ENCODE results near the gene SLC43A1.
"Not testable (repeated sequence)": the region's sequence is repeated elsewhere in the genome, so short reads cannot be mapped to it uniquely, and the experiment has no call there.

SLC43A1 gene

GRCh38 chr11:57461841-57462489, 53.5 kb downstream of the SLC43A1 start:
- H3K4me3 ChIP-seq (ENCODE audit: low read depth, low read length) = no peak overlapping the region

DNA sequence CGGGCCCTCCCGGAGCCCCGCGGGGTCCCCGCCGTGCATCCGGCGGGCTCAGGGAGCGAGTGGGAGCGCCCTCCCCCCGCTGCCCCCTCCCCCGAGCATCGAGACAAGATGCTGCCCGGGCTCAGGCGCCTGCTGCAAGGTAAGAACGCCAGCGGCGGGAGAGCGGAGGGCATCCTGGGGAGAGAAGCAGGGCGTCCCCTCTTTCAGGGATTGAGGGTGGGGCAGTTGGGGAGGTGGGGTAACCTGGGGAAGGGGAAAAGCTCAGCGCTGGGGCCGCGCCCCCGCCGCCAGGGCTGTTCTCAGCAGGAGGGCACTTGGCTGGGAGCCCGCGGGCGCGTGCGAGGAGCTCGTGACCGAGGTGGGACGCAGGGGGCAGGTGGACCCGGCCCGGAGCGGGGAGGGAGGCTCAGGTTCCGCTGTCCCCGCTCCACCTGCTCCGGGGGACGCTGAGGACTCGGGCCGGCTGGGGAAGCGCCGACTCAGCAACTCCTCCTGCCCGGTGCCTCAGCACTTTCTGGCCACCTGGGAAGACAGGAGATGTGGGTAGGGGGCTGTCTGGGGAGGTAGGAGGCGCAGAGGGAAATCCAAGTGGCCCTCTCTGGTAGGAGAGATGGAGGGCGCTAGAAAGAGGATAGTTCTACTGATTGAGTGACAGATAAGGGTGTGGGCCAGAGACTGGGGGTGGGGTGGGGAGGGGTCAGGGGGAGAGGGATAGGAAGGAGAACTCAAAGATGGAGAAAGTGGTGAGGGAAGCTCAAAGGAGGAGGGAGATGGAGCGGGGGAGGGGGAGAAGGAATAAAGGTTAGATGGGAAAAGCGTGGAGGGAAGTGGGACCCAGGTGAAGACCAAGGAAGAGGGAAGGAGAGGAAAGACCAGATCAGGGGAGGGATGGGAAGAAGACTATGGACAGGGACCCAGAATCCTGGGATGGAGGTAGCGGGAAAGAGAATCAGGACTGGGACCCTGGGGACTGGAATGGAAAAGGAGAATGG, 54.4 kb downstream of the SLC43A1 start:
- peak overlapping the region; percentile 59 for H3K4me3 ChIP-seq (ENCODE audit: low read depth, low read length)

GRCh38 chr11:57460022-57460757, 55.3 kb downstream of the SLC43A1 start, which contains the start of gene RTN4RL2:
RTN4RL2 (plus strand) TSS chr11:57460528; CDS start chr11:57460866, 338 bp downstream.
- peak within 1 kb of the TSS; percentile 59 for H3K4me3 ChIP-seq (ENCODE audit: low read depth, low read length)

- H3K4me3 ChIP-seq (ENCODE audit: low read depth, low read length) = peak overlapping the region; percentile 33
Observed at GRCh38 chr11:57459164-57460021, 56.1 kb downstream of the SLC43A1 start.

GRCh38 chr11:57458410-57459163, 56.9 kb downstream of the SLC43A1 start:
- peak overlapping the region; percentile 33 for H3K4me3 ChIP-seq (ENCODE audit: low read depth, low read length)

DNA sequence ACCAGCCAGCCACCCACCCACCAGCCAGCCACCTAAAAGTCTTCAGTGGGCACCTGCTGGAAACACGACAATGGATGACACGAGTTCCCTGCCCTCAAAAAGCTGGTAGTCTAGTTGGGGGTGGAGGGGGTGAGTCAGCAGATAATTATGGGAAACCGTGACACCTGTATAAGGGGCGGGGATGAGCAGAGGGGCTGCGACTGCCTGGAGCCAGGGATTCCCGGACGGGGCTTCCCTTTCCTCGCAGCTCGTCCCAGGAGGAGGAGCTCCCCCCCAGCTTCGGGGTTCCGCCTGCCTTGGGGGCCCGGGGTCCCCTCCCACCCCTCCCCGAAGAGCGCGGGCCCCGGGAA, 57.5 kb downstream of the SLC43A1 start:
- H3K4me3 ChIP-seq (ENCODE audit: low read depth, low read length) = peak overlapping the region; percentile 14

DNA sequence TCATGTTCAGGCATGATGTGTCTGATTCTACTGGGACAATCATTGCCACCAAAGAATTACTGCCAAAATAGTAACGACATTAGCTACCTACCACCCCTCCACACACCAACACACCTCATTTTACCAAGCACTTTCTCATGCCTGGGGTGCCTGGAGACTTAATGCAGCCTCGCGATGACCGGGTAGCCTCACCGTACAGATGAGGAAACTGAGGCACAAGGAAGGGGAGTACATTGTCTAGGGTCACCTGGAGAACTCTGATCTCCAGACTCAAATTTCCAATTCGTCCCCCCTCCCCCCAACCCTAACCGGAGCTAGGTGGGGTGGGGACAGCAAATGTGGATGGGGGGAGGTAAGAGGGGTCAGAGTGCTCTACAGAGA, 57.9 kb downstream of the SLC43A1 start:
- peak overlapping the region; percentile 14 for H3K4me3 ChIP-seq (ENCODE audit: low read depth, low read length)

DNA sequence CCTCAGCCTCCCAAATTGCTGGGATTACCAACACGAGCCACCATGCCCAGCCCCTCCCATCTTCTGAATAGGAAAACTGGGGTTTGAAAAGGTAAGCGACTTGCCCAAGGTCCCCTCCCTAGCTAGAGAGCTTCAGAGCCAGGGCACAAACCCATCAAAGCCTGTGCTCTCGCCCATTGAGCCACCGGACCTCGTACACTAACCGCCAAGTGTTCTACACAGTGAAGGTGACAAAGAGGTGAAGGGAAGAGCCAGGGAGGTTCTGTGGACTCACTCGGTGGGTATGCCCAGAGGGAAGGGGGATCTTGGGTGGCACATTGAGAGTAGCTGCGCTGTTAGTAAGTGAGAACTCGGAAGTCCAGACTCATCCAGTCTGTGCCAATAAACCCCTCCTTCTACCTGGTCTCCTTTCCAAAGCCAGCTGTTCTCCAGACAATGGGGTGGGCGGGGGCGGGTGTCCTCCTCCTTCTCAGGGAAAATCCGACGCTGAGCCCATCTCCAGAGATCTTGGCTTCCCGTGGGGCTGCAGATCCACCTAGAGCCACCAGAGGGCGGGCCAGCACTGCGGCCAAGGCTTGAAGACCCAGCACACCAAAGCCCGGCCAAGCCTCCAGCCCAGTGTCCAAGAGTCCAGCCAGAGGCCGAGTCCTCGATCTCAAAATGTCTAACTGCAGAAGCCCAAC, 58.4 kb downstream of the SLC43A1 start:
- no peak overlapping the region for H3K4me3 ChIP-seq (ENCODE audit: low read depth, low read length)

- H3K4me3 ChIP-seq (ENCODE audit: low read depth, low read length) = no peak overlapping the region
Observed at GRCh38 chr11:57453543-57454177, 61.8 kb downstream of the SLC43A1 start.

DNA sequence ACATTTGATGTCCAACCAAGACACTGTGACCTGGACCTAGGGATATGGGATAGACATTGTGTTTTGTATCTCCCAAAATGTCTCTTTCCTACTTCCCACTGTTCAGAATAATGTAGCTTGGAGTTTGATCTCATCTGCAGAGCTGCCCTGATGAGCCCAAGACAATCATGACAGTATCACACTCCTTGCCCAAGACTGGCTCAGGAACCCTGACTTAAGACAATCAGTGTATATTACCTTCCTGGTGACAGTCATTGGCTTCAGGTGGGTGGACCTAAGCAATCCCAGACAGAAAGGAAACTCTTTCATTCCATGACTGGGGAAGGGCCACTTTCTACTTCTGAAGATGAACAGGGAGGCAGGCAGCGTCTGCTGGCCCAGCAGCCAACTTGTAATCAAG, 69.4 kb downstream of the SLC43A1 start:
- no peak overlapping the region for H3K4me3 ChIP-seq (ENCODE audit: low read depth, low read length)

DNA sequence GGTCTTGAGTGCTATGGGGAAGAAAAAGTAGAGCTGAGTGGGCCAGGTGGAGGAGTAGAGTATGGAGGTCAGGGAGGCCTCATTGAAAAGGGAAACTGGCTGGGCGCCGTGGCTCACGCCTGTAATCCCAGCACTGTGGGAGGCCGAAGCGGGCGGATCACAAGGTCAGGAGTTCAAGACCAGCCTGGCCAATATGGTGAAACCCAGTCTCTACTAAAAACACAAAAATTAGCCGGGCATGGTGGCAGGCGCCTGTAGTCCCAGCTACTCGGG, 70.4 kb downstream of the SLC43A1 start:
- not testable (repeated sequence) for H3K4me3 ChIP-seq (ENCODE audit: low read depth, low read length)

DNA sequence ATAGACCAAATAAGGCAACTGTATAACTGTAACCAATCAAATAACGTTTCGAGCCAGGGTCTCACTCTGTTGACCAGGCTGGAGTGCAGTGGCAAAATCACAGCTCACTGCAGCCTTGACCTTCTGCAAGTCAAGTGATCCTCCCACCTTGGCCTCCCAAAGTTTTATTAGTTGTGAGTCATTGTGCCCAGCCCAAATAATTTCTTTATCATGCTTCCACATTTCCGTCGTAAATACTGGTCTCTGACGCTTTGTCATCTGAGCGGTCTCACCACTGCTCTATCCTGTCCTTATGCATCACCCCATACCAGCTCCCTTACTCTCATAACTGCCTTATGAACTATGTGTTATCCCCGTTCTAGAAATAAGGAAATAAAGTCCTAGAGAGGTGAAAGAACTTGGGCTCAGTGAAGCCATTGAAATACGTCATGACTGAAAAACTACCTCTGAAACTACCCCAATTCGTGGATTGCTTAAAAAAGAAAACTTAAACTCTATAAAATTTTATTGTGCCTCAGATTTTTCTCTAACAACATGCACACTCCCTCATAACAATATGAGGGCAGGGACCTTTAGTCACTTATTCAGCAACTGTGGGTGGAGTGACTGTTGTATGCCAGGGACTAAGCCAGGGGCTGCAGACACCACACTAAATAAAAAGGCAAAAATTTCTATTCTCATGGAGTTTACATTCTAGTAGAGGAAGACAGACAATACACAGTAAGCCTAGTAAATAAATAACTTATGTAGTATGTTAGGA, 71.0 kb downstream of the SLC43A1 start:
- H3K4me3 ChIP-seq (ENCODE audit: low read depth, low read length) = no peak overlapping the region

DNA sequence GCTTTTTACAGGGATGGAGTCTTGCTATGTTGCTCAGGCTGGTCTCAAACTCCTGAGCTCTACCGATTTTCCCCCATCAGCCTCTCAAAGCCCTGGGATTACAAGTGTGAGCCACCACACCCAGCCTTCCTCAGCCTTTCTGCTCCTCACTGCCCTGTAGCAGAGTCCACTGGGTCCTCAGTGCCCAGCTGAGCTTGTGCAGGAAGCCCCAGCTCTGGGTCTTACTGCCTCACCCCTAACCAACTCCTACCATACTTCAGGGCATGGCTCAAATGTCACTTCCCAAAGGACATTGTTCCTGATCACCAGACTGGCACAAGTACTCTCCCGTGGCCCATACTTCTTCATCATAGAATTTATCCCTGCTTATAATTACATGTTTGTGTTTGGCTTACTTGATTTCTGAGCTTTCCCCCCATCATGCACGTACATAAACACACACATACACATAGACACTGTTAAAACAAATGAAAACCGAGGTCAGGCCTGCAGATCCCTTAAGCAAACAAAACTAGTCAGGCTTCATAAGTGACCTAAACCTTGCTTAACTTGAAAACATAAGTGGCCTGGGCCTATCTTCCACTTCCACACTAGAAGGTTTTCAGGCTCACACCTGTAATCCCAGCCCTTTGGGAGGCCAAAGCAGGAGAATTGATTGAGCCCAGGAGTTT, 74.6 kb downstream of the SLC43A1 start:
- no peak overlapping the region for H3K4me3 ChIP-seq (ENCODE audit: low read depth, low read length)

DNA sequence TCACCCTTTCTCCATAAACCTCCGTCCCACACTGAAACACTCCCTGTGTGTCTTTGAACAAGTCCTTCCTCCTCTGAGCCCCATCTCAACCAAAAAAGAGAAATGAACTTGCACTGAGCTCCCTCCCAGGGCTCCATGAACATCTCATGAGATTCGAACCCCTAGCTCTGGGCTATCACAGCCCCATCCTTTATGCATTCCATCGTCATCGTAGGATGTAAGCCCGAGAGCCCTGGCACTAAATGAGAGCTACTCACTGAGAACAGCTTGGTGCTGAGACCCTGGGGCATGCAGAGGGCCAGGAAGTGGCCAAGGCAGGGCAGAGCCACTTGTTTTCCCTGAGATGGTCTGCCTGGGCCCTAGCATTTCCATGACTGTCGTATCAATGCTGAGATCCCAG, 75.7 kb downstream of the SLC43A1 start:
- no peak overlapping the region for H3K4me3 ChIP-seq (ENCODE audit: low read depth, low read length)

DNA sequence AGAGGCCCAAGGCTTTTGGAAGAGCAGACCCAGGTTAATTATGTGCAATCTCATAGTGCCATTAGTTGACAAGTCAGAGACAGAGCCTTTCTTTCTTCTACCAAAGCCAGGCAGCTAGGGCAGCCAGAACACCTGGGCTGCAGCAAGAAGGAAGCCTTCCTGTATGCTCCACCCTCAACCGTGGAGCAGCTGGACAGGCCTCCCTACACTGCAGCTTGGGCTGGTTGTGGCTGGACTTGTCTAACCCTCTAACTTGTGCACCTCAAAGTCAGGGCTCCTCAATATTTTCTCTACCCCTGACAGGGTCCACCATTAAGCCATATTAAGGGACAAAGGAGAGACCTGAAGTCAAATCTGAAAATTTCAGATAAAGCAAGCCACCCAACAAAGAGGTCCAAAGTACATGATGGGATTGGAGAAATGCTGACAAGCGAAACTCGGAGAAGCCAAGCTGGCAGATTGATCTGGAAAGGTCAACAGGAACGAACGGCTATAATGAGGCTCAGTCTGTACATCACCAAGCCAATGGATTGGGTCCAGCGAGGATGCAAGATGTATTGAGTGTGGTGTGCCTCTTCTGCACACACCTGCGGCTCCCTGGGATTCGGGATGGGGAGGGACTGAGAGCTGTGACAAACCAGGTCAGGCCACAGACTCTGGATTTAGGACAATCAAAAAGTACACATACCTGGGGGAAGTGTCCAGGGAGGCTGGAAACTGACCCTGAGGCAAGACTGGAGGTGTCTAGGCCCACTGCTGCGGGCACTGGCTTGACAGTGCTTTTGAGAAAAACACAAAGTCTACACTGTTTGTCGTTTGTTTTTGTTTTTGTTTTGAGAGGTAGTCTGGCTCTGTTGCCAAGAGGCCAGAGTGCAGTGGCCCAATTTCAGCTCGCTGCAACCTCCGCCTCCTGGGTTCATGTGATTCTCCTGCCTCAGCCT, 76.9 kb downstream of the SLC43A1 start:
- H3K4me3 ChIP-seq (ENCODE audit: low read depth, low read length) = no peak overlapping the region

DNA sequence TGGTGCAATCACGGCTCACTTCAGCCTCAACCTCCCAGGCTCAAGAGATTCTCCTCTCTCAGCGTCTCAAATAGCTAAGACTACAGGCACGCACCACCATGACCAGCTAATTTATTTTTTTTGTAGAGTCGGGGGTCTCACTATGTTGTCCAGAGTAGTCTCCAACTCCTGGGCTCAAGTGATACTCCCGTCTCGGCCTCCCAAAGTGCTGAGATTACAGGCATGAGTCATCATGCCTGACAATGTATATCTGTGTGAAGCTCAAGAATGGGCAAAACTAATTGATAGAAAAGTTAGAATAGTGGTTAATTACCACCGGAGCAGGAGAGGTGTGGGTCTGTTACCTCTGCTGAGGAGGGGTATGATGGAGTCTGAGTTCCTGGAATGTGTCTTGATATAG, 79.5 kb downstream of the SLC43A1 start:
- no peak overlapping the region for H3K4me3 ChIP-seq (ENCODE audit: low read depth, low read length)

Measured in iPS-11a (cell line).